Measurements from ENCODE around the gene PGBD2.
A peak's percentile ranks its signal among the peaks of the same experiment; 100 is the strongest.
"Not testable (repeated sequence)": the region's sequence is repeated elsewhere in the genome, so short reads cannot be mapped to it uniquely, and the experiment has no call there.

PGBD2 gene, protein sequence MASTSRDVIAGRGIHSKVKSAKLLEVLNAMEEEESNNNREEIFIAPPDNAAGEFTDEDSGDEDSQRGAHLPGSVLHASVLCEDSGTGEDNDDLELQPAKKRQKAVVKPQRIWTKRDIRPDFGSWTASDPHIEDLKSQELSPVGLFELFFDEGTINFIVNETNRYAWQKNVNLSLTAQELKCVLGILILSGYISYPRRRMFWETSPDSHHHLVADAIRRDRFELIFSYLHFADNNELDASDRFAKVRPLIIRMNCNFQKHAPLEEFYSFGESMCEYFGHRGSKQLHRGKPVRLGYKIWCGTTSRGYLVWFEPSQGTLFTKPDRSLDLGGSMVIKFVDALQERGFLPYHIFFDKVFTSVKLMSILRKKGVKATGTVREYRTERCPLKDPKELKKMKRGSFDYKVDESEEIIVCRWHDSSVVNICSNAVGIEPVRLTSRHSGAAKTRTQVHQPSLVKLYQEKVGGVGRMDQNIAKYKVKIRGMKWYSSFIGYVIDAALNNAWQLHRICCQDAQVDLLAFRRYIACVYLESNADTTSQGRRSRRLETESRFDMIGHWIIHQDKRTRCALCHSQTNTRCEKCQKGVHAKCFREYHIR
- long read RNA-seq, donor 1, partial matches to known transcripts: 0 of 4 reads
- long read RNA-seq, donor 1, other reads (novel, unspliced or antisense): 0 of 4 reads
- long read RNA-seq, donor 2, partial matches to known transcripts: 0 of 5 reads
- long read RNA-seq, donor 2, other reads (novel, unspliced or antisense): 0 of 5 reads
- long read RNA-seq, donor 3, partial matches to known transcripts: 0 of 1 reads
- long read RNA-seq, donor 3, other reads (novel, unspliced or antisense): 0 of 1 reads
- long read RNA-seq, donor 4, partial matches to known transcripts: 0 of 4 reads
- long read RNA-seq, donor 4, other reads (novel, unspliced or antisense): 0 of 4 reads
- long read RNA-seq, donor 5, partial matches to known transcripts: 0 of 3 reads
- long read RNA-seq, donor 5, other reads (novel, unspliced or antisense): 0 of 3 reads
- long read RNA-seq, donor 6, partial matches to known transcripts: 0 of 6 reads
- long read RNA-seq, donor 6, other reads (novel, unspliced or antisense): 0 of 6 reads
- long read RNA-seq, donor 7, partial matches to known transcripts: 0 of 3 reads
- long read RNA-seq, donor 7, other reads (novel, unspliced or antisense): 0 of 3 reads
- long read RNA-seq, donor 8, partial matches to known transcripts: 0 of 2 reads
- long read RNA-seq, donor 8, other reads (novel, unspliced or antisense): 0 of 2 reads

DNA sequence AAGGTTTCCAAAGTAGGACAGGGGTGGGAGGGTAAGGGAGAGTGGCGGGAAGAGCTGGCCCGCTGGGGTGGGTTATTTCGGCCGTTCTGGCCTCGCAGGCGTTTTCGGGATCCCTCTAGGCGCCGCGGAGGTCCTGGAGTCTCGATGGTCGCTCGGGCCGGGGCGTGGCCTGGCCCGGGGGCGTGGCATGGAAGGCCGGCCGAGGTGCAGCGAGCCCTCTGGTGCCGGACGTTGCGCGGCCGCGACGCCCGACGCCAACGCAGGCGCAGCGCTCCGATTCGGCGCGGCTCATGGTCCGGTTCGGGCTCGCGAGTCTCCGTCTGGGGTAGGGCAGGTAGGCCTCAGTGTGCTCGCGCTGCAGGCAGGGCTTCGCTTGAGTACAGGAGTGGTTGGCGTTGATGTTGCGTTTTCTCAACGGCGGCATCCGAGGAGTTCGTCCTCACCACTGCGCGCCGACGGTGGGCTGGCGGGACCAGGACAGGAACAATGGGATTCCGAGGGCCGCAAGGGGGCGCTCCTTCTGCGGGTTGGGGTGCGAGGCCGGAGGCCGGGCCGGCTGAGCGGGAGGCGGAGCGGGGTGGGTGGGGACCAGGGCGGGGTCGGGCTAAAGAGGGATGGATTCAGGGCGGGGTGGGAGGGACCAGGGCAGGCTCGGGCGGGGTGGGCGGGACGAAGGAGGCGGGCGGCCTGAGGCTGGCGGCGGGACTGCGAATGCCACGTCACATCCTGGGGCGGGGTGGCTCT, at the start of gene PGBD2:
TSS of gene PGBD2 (plus strand) at position 227 of the 744 bp plus-strand sequence. CDS start 7,628 bp downstream, outside the sequence.
- DNase-seq: peak; percentile 99

DNA sequence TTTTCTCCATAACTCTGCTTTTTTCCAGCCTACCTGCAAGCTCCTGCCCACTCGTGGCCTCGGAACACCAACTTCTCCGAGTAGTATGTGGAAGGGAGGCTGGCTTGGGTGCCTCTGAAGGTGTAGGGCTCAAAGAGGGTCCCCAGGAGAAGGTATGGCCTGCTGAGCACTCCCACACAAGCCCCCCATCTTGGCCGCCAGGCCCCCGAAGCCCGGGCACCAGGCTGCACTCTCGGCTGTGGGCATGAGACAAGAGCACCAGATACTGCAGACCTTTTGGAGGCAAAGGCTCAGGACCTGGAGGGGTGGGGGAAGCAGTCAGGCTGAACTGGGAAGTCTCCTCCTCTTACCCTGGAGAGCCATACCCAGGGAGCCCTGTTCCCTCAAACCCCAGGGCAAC, 48.8 kb upstream of the PGBD2 start:
- no peak for DNase-seq

DNA sequence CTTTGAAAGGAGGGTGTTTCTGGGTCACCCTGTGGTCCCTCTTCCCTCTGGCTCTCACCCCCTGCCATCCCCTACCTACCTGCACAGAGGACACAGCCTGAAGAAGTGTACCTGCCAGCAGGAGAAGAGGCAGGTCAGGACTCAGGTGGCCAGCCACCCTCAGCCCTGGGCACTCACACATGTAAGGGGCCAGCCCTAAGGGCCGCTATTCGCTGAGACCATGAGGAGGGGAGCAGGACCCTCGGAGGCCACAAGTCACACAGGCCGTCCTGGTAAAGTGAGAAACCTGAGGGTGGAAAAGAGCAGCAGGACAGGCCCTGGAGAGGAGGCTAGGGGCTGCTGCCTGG, 48.3 kb upstream of the PGBD2 start:
- DNase-seq: no peak

DNA sequence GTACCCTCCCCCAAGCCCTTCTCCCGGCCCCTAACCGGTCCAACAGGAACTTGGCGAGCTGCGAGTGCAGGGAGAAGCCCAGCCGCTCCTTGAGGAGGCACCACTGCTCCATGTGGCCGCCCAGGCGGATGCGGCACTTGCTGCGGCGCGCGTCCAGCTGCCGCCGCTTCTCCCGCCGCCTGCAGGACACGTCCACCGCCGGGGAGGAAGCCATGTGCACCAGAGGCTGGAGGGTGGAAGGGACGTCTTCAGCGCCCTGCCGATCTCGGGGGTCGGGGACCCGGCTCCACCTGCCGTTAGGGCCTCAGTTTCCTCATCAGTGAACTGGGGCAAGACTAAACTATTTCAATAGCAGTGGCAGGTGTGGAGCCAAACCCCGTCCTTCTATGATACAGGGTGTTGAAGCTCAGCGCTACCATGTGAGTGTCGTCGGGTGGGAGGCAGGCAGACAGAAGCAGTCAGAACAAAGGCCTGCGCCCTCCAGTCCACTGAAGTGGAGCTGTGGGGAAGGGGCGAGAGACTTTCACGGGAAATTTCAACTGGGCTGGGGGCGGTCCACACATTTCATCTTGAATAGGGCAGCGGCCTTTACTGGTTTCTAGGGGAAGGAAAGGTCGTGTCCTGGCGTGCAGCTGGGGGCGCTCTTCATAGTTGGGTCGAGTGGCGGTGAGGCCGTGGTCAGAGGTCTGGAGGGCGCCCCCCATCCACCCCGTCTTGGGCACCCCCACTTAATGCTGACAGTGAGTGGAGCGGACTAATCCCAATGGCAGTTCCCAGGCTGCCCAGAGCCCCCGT, 47.7 kb upstream of the PGBD2 start:
- DNase-seq: peak; percentile 82

DNA sequence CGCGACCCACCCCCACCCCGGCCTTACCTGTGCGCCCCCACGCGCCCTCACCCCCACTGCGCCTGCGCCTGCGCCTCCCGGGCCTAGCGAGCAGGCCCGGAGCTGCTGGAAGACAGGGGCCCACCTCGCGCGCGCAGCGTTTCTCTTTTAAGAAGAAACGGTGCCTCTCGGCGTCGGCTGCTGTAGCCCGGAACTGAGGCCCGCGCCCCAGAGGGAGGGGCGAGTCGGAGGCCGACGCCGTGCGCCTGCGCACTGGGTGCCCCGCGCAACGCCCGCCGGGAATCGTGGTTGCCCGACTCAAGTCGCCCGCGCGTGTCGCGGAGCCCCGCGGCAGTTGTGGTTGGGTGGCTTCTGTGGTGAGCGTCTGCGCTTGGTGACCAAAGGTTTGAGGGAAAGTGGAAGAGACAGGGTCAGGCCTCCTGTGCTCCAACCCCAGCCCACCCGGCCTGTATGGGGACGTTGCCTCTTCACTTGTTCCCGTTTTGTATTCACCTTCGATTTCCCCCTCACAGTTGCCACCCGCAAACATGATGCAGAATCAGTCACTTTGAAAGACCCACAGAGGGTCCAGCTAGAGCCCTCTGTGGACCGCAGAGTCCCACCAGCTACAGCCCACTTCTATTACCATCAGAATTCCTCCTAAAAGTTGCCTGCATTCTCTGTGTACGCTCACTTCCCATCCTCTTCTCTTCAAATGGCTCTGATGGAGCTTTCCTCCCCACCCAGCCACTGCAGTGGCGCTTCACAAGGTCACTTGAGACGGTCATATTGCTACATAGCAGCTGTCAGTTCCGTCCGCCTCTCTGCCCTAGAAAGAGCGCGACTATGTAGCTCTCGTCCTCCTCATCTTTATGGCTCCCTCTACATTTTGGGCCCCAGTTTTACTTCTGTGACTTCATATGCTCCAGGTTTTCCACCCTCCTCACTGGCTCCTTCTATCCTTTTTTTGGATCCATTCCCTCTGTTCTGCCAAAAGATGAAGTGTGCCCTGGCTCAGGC, 46.8 kb upstream of the PGBD2 start, which contains the start of gene ZNF692:
TSS of gene ZNF692 (minus strand) at position 195 of the 999 bp plus-strand sequence. CDS start 776 bp downstream, outside the sequence.
- peak; percentile 91 for DNase-seq

DNA sequence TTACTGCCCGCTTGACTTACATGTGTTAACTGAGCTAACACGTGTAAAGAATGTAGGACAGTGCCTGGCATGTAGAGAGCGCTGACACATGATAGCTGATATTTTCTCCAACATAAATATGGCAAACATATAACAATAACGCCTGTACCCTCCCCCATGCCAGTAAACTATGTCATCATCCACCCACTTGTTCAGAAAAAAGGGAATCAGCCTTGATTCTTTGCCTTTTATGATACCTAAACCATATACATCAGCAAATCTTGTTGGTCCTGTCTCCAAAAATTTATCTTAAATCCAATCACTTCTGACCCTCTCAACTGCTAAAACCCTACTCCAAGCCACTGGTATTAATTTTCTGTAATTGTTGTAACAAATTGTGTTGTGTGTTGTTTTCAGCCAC, 46.0 kb upstream of the PGBD2 start:
- DNase-seq: no peak

DNA sequence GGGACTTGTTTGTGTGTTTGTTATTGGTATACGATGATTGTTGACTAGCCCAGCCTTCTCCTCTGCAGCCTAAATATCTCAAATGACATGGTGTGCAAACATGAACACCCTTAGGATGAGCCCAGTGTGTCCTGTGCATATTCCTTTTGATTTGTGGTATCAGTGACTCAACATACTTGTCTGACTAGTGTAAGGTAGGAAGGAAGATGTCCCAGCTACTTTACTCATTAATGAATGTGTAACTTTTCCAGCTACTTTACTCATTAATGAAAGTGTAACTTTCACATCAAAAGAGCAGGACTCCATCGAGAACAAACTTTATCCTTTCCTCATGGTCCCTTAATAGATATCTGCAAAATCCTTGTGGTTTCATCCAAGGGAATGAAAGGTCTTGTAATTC, 44.4 kb upstream of the PGBD2 start:
- DNase-seq: no peak

DNA sequence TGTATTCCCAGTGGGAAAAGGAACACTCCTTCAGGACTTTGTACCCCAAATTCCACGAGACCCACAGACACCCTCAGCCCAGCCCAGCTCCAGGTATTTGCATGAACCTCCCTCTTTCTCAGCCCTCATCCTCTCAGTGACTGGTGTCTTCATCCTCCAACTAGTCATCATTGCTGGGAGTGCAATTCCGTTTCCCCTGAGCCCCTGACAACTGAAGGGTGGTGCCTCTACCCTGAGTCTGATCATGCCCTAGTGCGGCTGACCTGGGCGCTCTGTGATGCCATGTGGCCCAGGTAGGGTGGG, 43.4 kb upstream of the PGBD2 start:
- DNase-seq: no peak

DNA sequence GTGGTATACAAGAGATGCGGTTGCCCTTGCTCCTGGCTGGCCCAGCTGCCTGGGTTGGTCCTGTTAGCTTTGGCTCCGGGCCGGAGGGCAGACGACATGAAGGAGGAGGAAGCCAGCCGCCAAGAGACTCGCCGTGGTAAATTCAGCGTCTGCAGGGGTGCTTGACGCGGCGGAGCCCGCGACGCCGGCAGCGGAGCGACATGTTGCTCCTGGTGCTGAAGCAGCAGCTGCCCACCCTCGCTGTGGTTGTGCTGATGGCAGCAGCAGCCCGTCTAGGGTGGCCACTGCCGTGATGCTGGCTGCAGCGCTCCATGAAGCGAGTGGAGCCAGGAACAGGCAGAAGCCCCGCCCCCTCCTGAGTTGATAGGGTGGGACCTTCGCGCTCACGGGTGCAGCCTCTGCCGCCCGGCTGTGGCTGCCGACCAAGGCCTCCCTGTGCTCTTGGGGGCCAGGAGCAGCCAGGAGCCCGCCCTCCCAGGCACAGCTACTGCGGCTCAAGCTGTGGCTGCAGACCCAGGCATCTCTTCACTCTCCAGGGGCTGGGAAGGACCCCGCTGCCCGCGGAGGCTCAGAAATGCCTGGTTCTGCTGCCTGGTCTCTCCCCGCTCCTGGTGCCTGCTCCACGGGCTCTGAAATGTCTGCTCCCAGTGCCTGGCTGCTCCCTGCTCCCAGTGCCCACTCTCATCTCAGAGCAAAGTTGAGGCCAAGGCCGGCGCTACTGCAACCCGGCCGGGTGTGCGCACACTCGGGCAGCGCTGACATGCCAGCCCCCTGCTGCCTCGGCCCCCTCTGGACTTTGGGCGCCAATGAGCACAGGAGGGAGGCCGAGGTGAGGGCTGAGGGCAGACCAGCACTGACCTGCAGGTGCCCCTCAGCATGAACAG, 42.8 kb upstream of the PGBD2 start:
- DNase-seq: peak; percentile 91

DNA sequence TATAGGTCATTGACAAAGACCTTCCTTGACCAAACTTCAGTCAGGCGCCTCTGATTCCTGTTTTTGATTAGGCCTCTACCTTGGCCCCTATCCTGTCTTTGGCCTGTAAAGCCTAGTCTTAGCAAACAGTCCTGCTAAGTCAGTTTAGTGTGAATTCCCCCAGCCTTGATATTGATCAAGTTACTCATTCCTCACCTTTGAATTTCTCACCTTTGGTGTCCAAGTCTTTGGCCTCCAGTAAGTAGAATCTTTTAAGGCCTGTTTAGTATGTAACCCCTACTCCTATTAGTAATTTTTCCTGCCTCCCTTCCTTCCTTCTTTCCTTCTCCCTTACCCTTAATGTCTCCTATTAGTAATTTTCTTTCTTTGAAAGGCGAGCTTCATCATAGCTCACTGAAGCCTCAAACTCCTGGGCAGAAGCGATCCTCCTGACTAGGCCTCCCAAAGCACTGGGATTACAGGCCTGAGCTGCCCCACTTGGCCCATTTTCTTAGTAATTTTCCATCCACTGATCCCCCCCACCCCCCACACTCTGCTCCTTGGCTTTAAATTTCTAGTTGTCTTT, 34.1 kb upstream of the PGBD2 start:
- DNase-seq: no peak

DNA sequence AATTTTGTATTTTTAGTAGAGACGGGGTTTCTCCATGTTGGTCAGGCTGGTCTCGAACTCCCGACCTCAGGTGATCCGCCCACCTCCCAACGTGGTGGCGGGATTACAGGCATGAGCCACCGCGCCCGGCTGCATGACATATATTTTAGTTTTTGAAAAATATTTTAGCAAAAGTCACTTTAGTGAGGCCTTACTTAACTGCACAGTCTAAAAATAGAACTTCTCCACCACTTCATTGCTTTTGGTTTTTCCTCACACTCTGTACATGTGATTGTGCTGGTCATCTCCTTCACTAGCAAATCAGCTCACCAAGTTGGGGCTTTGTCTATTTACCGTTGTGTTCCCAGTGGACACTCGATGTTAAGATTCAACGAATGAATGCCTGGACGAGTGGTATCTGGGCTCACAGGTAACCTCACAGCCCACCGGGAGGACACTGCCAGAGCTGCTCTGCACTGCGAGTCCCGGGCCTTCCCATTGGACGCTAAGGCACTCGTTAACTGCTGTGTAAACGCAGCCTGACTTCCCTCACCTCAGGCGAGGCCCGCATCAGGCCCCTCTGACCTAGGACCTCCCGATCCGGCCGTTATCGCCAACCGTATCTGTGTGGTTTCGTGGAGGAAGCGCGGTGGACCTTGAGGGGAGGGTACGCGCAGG, 33.2 kb upstream of the PGBD2 start:
- DNase-seq: peak; percentile 85

DNA sequence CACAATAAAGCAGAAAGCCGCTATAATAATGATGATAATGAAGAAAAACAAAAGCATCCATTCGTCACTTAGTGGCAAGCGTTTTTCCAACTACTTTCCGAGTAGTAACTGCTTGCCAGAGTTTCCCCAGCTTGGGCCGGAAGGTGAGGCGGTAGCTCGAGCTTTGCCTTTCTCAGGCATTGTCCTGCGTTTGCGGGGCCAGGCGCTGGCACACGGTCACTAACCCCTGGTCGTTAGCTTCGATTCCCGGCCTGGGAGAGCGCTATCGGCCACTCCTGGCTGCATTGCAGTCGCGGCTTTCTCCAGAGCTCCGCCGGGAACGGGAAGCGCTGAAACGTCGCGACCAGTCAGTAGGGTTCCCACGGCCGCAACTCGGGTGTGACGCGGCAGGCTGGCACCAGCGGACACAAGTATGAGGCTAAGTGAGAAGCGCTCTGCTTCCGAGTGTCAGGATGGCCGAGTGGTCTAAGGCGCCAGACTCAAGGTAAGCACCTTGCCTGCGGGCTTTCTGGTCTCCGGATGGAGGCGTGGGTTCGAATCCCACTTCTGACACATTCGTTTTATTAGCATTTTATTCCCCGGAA, 32.5 kb upstream of the PGBD2 start:
- DNase-seq: peak; percentile 94

DNA sequence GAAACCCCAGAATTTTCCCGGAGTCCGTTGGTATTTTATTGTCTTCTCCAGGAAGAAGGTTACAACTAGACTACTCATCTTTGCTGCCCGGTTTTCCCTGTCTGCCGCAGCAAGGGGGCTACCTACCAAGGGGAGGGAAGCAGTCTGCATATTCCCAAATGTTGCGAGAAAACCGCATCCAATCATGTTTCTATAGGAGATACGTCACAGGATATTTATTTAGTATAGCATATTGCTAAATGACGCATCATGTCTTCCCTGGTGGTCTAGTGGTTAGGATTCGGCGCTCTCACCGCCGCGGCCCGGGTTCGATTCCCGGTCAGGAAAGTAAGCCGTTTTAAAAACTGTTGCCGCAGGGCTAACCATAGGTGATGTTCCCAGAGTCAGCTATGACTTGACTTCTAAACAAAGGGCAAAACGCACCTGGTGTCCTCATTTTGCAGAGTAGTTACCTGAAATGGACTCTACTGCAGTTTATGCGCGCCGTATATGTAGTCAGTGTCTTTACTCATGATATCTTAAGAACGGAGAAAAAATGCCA, 32.0 kb upstream of the PGBD2 start:
- peak; percentile 94 for DNase-seq

DNA sequence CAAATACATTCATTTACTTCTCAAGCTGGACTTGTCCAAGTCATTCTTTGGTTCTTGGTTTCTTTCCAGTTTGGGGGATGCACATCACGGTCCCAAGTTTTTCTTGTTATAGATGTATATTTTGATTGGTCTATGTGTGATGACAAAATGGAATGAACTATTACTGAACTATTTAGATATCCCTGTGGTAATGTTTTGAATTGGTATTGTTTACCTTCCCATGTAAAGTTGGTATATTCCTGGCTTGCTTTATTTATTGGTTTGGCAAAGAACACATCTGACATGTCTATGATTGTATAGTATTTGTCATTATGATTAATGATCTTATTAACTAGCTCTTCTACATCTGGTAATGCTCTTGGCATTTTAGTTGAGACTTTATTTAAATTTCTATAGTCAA, 24.8 kb upstream of the PGBD2 start:
- DNase-seq: no peak

DNA sequence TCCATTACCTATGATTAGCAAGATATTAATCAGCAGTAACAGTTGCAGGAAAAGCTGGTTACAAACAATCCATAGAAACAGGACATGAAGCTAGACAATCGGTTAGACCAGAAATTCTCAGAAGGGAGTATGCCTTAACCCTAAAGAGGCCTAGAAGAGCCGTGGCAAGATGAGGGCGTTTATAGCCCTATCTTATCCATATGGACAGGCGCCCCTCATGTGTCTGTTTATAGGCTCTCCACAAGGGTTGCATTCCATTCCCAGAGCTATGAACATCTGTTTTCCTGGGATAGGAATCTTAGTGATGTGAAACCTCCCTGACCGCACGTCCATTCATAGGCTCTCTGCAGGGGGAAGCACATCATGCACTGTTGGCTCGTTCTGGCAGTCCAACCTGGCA, 23.6 kb upstream of the PGBD2 start:
- not testable (repeated sequence) for DNase-seq

DNA sequence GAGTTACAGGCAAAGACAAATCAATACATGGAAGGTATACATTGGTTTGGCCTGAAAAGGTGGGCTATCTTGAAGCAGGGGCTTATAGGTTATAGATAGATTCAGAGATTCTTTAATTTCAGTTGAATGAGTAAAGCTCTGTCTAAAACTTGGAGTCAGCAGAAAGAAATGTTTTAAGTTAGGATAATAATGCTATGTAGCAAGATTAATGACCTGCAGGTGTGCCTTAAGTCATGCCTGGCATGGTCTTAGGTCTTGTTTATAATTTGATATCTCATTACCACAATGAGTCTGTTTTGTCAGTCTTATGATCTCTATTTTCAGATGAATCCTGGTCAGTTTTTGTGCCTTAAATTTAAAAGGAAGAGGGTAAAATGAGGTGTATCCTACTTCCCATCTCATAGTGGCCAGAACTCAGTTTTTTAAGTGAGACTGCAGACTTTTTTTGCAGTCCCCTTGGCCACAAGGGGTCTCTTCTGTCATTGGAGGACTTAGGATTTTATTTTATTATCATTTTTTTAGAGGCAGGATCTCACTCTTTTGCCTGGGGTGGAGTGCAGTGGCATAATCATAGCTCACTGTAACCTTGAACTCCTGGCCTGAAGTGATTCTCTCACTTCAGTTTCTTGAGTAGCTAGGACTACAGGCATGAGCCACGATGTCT, 21.3 kb upstream of the PGBD2 start:
- no peak for DNase-seq

DNA sequence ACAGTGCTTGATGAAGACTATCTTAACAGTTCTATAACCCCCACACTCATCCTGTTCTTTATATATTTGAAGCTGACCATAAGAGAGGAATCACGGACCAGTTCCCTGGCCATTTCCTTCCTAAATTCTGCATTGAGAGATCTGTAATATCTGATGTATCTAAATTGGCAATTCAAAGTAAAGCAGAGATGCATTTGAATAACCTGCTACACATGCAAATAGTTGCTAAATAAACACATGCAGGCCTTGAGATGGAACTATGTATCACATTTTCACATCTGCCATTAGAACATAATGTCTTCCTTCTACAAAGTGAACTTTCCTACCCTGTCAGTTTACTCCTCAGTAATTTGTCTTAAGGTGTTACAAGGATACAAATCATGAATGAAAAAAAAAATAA, 20.4 kb upstream of the PGBD2 start:
- DNase-seq: no peak
